22Rv1 (cell line): ENCODE results near the gene BLVRA.

Experiments used
- ZFX ChIP-seq: fragments of 450-650 bp; IDR thresholded peaks from 2 replicates; pipeline ENCODE4 v1.6.1; 2017; ENCODE audit warnings: antibody characterized with exemption, borderline replicate concordance
- TF ChIP-seq, protein P1 (sequence below): fragments of 450-650 bp; IDR thresholded peaks from 2 replicates; pipeline ENCODE4 v1.5.1; 2017; ENCODE audit warnings: mild to moderate bottlenecking

DNA sequence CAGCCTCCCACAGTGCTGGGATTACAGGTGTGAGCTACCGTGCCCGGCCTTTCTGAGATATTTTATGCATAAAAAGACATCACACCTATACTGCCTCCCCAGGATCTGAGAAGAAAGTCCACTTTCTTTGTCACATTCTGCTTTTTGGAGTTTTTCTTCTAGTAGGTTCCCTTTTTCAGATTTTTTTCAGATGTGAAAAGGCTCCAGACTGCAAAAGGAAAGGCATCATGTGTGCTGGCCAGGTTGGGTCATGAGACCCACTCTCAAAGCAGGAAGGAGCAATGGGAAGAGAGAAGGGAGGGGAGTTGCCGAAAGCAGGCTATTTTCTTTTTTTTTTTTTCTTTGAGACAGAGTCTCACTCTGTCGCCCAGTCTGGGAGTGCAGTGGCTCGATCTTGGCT, 10.8 kb downstream of the BLVRA start:
- TF ChIP-seq, protein P1, sequence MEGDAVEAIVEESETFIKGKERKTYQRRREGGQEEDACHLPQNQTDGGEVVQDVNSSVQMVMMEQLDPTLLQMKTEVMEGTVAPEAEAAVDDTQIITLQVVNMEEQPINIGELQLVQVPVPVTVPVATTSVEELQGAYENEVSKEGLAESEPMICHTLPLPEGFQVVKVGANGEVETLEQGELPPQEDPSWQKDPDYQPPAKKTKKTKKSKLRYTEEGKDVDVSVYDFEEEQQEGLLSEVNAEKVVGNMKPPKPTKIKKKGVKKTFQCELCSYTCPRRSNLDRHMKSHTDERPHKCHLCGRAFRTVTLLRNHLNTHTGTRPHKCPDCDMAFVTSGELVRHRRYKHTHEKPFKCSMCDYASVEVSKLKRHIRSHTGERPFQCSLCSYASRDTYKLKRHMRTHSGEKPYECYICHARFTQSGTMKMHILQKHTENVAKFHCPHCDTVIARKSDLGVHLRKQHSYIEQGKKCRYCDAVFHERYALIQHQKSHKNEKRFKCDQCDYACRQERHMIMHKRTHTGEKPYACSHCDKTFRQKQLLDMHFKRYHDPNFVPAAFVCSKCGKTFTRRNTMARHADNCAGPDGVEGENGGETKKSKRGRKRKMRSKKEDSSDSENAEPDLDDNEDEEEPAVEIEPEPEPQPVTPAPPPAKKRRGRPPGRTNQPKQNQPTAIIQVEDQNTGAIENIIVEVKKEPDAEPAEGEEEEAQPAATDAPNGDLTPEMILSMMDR = no peak
- no peak for TF ChIP-seq ZFX
